Fibroblast of the aortic adventitia (primary cell): ENCODE data around the gene EDRF1. TPM values are rescaled to one million over a fixed set of nuclear protein-coding genes. Genes with fewer than 3 reads are reported as not detected.

ENCODE experiments used
- DNase-seq: peaks from one replicate; pipeline ENCODE4 v3.0.0-alpha.2; 2010; ENCODE audit warnings: low read depth
- H3K4me3 ChIP-seq: 2 replicates; pipeline ENCODE4 v1.5.1; 2011; ENCODE audit warnings: low read depth, mild to moderate bottlenecking, control low read depth, low read length, moderate library complexity
- CTCF ChIP-seq: IDR thresholded peaks from 2 replicates; pipeline ENCODE4 v1.5.1; 2011; ENCODE audit warnings: mild to moderate bottlenecking, low read length, control low read depth, inconsistent platforms; ENCODE audit not compliant: insufficient read depth
- total RNA-seq: library from RNA; depleted of rRNA; stranded (reverse); fragments of >200 nt; gene quantifications from 2 replicates; pipeline ENCODE4 v1.2.3, GENCODE V29; 2012; ENCODE audit warnings: low replicate concordance

The EDRF1 gene, protein sequence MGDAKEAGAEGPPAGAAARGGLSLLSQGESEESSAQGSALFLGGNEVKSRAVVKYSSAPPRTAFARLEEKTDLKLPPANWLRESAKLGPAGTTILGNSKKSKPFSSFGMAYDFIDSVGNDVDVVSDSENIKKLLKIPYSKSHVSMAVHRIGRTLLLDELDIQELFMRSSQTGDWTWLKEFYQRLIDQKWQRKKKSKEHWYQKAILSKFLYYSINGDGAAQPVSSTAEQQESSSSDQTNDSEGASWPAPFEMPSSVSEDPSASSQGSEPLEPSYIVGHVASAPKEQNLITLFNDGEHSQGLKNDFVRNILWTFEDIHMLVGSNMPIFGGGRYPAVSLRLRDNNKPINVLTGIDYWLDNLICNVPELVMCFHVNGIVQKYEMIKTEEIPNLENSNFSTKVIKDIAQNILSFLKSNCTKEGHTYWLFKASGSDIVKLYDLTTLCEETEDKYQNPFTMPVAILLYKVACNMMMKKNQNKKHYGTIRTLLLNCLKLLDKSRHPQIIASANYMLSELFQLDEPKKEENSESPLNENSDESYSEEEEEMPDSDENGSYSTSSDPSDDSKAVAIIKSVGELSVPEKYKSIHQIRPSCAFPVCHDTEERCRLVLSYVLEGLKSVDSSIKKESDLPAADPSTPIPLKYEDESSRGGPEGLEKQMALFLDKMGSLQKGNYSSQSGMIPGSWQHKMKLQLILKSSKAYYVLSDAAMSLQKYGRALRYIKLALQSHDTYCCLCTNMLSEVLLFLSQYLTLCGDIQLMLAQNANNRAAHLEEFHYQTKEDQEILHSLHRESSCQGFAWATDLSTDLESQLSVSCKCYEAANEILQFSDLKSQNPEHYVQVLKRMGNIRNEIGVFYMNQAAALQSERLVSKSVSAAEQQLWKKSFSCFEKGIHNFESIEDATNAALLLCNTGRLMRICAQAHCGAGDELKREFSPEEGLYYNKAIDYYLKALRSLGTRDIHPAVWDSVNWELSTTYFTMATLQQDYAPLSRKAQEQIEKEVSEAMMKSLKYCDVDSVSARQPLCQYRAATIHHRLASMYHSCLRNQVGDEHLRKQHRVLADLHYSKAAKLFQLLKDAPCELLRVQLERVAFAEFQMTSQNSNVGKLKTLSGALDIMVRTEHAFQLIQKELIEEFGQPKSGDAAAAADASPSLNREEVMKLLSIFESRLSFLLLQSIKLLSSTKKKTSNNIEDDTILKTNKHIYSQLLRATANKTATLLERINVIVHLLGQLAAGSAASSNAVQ
- 15.7 and 27.2 TPM in 2 replicates for total RNA-seq

DNA sequence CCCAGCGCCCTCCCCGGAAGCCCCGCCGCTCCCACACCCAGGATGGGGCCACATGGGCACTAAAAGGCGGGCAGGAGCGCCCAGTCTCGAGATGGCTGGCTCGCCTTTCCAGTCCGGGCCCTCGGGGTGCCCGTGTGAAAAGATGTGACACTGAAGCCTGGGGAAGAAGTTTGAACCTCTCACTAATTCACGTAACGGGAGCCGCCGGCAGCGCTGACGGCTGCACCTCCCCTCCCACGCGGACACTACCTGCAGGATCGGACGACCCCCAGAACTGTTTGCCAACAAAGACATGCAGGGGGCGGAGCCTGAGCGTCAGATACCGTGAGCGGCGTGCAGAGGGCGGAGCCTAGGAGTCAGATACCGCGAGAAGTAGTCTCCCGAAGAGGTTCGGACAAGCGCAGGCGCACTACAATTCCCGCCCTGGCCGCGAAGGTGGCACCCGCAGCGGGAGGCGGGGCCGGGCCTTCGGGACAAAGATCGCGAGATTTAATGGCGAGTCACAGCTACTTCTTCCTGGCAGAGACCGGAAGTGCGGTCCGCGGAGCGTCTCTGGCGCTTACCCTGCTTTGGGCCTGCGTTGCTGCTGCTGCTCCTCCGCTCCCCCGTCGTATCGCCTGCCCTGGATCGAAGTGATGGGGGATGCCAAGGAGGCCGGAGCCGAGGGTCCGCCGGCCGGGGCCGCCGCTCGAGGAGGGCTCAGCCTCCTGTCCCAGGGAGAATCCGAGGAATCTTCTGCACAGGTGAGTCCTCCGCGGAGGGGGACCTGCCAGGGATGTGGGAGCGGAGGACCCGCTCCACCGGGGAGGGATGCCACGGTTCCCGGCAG lies at the start of gene EDRF1:
Gene EDRF1 (plus strand): TSS at position 537 of the 829 bp plus-strand sequence. CDS start 99 bp downstream, at position 636.
- no peak for TF ChIP-seq CTCF
- peak; percentile 99 for DNase-seq
- peak within 1 kb of the TSS; percentile 98 for H3K4me3 ChIP-seq

- H3K4me3 ChIP-seq = no peak overlapping the region
- TF ChIP-seq CTCF = no peak
- DNase-seq = no peak
These were observed 46.6 kb upstream of the EDRF1 start for GRCh38 chr10:125672884-125673283.

GRCh38 chr10:125679436-125679835 lies 40.1 kb upstream of the EDRF1 start:
- no peak for TF ChIP-seq CTCF
- peak; percentile 19 for DNase-seq
- no peak overlapping the region for H3K4me3 ChIP-seq

DNA sequence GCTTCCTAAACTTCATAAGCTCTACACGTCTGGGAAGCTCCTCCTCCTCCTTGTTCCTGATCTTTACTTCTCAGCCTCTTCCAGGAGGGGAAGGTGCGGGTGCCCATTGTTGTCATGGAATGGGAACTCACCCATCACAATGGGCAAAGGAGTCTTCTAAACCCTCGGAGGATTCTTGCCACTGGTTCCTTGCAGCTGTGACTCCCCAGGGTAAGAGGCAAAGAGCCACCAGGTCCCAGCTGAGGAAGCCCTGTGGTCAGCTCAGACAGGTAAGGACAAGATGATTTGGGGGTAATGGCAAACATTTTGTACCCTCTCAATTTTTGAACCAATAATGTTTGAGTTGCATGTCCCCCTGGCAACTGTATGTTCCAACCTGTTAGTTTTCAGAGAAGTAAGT lies 36.4 kb upstream of the EDRF1 start, which contains the start of gene TEX36:
Gene TEX36 (minus strand): TSS at position 101 of the 400 bp plus-strand sequence. CDS start 174 bp downstream, outside the sequence.
- no peak within 1 kb of the TSS for H3K4me3 ChIP-seq
- DNase-seq = no peak
- TF ChIP-seq CTCF = no peak

GRCh38 chr10:125683821-125684220 lies 35.7 kb upstream of the EDRF1 start:
- no peak overlapping the region for H3K4me3 ChIP-seq
- TF ChIP-seq CTCF = no peak
- no peak for DNase-seq

GRCh38 chr10:125684581-125684980 lies 34.9 kb upstream of the EDRF1 start:
- no peak for DNase-seq
- H3K4me3 ChIP-seq = no peak overlapping the region
- TF ChIP-seq CTCF = no peak
